ENCODE data around the gene ZNF526. TPM values are rescaled to one million over a fixed set of nuclear protein-coding genes. Genes with fewer than 3 reads are reported as not detected.
A peak's percentile ranks its signal among the peaks of the same experiment; 100 is the strongest.

The ZNF526 gene
- polyA plus RNA-seq, 3 donors: 0.96 to 3.4 (median 1.3) TPM

DNA sequence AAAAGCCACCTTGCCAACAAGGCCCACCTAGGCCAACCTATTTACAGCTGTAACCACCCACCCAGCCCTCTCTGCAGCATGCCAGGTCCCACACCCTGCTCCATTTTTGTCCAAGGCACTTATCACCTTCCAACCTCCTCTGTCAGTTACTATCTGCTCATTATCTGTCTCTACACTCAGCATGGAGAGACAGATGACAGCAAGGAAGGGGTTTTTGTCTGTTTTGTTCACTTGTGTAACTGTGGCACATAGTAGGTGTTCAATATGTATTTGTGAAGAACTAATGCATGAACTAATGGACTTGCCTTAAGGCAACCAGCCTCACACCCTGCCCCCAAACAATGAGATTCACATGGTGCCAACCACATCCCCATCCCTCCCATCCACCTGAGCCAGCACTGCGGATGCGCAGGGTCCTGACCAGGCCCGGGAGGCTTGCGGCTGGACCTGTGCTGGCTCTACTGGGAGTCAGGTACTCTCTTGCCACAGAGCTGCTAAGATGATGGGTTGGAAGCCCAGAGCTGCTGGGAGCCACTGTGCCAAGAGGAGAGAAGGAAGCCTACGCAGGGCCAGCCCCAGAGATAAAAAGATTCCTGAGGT lies 19.9 kb upstream of the ZNF526 start:
- Histone ChIP-seq H3K27me3 (ENCODE audit: control insufficient read depth in 2 of 2, insufficient read depth in 2 of 2, low read length in 2 of 2) (no peaks in the 10 kb centered on the region), H3K4me3 (replicated peaks in 1 of 3; ENCODE audit: low read depth in 2 of 3, low read length in 3 of 3) (peak overlapping the region in 2 of 3 experiments; percentile 54 to 79), H2AFZ (ENCODE audit: insufficient read depth, low read depth, low read length, poor library complexity, severe bottlenecking) (no peak overlapping the region), H3K9ac (ENCODE audit: insufficient read depth, low read length, poor library complexity, severe bottlenecking) (peak overlapping the region; percentile 98), H4K20me1 (ENCODE audit: insufficient read depth, low read length) (no peaks in the 10 kb centered on the region), H3K4me1 (ENCODE audit: control insufficient read depth in 1 of 2, insufficient read depth in 2 of 2, low read length in 2 of 2) (peaks cover 88 to 90% of the 10 kb centered on the region in 2 donors), H3K36me3 (replicated peaks in 1 of 2; ENCODE audit: control insufficient read depth in 1 of 2, insufficient read depth in 2 of 2, low read length in 2 of 2) (peaks cover 29 to 53% of the 10 kb centered on the region in 2 donors), H3K4me2 (replicated peaks; ENCODE audit: extremely low read depth, low read length, poor library complexity, severe bottlenecking) (peak overlapping the region; percentile 91), H3K27ac (ENCODE audit: low read depth in 1 of 2, low read length in 2 of 2) (peak overlapping the region; percentile 100), H3K79me2 (ENCODE audit: insufficient read depth, low read length) (peaks cover 61% of the 10 kb centered on the region), H3K9me3 (replicated peaks in 1 of 2; ENCODE audit: control insufficient read depth in 1 of 2, insufficient read depth in 1 of 2, low read length in 2 of 2) (peaks cover 0 to under 1% of the 10 kb centered on the region in 2 donors)
- H3K27me3 Mint-ChIP-seq (ENCODE audit: low read depth in 3 of 3): peaks cover 0 to 5% (median 0%) of the 10 kb centered on the region in 3 donors
- intact Hi-C loops (cut with micrococcal nuclease): loop anchor here (2.0 to 5.0 kb wide), 2 partner anchors 17 to 82 kb away; partner anchors contain the start of gene DEDD2 (in 1 of the 2)
- 68% methylated on average over 3 of the region's 5 CpGs for WGBS (ENCODE audit: insufficient coverage)
- peaks cover 0 to 8% (median 2%) of the 10 kb centered on the region in 7 donors for H3K9me3 Mint-ChIP-seq
- DNase-seq: no peak
- peak overlapping the region; percentile 79 to 86 for H3K4me3 Mint-ChIP-seq
- H3K27ac Mint-ChIP-seq: peak overlapping the region; percentile 100
- TF ChIP-seq, protein P1, sequence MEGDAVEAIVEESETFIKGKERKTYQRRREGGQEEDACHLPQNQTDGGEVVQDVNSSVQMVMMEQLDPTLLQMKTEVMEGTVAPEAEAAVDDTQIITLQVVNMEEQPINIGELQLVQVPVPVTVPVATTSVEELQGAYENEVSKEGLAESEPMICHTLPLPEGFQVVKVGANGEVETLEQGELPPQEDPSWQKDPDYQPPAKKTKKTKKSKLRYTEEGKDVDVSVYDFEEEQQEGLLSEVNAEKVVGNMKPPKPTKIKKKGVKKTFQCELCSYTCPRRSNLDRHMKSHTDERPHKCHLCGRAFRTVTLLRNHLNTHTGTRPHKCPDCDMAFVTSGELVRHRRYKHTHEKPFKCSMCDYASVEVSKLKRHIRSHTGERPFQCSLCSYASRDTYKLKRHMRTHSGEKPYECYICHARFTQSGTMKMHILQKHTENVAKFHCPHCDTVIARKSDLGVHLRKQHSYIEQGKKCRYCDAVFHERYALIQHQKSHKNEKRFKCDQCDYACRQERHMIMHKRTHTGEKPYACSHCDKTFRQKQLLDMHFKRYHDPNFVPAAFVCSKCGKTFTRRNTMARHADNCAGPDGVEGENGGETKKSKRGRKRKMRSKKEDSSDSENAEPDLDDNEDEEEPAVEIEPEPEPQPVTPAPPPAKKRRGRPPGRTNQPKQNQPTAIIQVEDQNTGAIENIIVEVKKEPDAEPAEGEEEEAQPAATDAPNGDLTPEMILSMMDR (IDR thresholded peaks at IDR 0.05): peak; percentile 38
- peaks cover 70 to 79% of the 10 kb centered on the region in 2 donors for H3K36me3 Mint-ChIP-seq
- peaks cover 91% of the 10 kb centered on the region for H3K4me1 Mint-ChIP-seq

DNA sequence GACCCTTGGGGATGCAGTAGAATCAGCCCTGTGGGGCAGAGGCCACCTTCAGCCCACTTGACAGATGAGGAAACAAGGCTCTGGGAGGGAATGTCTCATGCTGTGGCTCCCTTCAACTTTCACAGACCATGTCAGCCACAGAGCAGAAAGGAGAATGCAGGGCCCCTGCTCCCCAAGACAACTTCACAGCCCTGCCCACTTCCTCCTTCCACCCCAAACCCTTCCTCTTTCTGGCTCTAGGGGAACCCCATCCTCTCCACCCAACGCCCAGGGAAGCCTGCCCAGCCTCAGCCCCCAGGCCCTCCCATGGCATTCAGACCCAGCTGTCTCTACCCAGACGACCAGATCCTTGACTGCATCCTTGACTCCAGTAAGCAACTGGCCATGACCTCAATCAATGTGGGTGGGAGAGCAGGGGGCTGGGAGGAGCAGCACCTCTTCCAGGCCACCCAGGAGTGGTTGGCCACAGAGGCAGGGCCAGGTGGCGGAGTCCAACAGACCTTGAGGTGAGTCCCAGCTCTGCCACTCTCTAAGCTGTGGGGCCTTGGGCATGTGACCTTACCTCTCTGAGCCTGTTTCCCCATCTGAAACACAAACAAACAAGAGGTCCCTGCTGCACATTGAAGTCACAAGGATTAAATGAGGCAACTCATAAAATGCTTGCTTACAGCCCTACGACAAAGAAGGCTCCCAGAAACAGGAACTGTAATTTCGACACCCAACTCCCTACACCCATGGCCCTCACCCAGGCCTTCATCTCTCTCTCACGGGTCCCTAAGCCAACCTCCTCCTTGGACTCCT lies 18.4 kb upstream of the ZNF526 start:
- H2AFZ ChIP-seq (ENCODE audit: insufficient read depth, low read depth, low read length, poor library complexity, severe bottlenecking): peak overlapping the region; percentile 53
- peaks cover 76% of the 10 kb centered on the region for H3K79me2 ChIP-seq (ENCODE audit: insufficient read depth, low read length)
- H3K27me3 ChIP-seq (ENCODE audit: control insufficient read depth in 2 of 2, insufficient read depth in 2 of 2, low read length in 2 of 2): no peaks in the 10 kb centered on the region
- H3K9me3 ChIP-seq (replicated peaks in 1 of 2; ENCODE audit: control insufficient read depth in 1 of 2, insufficient read depth in 1 of 2, low read length in 2 of 2): no peaks in the 10 kb centered on the region
- H3K4me3 Mint-ChIP-seq: peak overlapping the region; percentile 73 to 84
- peaks cover 85% of the 10 kb centered on the region for H3K4me1 Mint-ChIP-seq
- H3K9ac ChIP-seq (ENCODE audit: insufficient read depth, low read length, poor library complexity, severe bottlenecking): peak overlapping the region; percentile 98
- peak overlapping the region in 2 of 3 experiments; percentile 30 to 79 for H3K4me3 ChIP-seq (replicated peaks in 1 of 3; ENCODE audit: low read depth in 2 of 3, low read length in 3 of 3)
- 0% methylated on average over 4 of the region's 6 CpGs for WGBS (ENCODE audit: insufficient coverage)
- peaks cover 0 to 3% (median 0%) of the 10 kb centered on the region in 7 donors for H3K9me3 Mint-ChIP-seq
- peaks cover 0 to 5% (median 0%) of the 10 kb centered on the region in 3 donors for H3K27me3 Mint-ChIP-seq (ENCODE audit: low read depth in 3 of 3)
- DNase-seq: peak; percentile 96 to 97 (median 96)
- H3K27ac ChIP-seq (ENCODE audit: low read depth in 1 of 2, low read length in 2 of 2): peak overlapping the region; percentile 100
- peaks cover 74 to 85% of the 10 kb centered on the region in 2 donors for H3K36me3 Mint-ChIP-seq
- intact Hi-C loops (cut with micrococcal nuclease): loop anchor here (1.0 to 5.0 kb wide), 4 partner anchors 9 to 81 kb away; partner anchors contain the start of gene DEDD2 (in 1 of the 2)
- TF ChIP-seq, protein P1 (IDR thresholded peaks at IDR 0.05): no peak
- H3K36me3 ChIP-seq (replicated peaks in 1 of 2; ENCODE audit: control insufficient read depth in 1 of 2, insufficient read depth in 2 of 2, low read length in 2 of 2): peaks cover 43 to 68% of the 10 kb centered on the region in 2 donors
- peak overlapping the region; percentile 91 for H3K4me2 ChIP-seq (replicated peaks; ENCODE audit: extremely low read depth, low read length, poor library complexity, severe bottlenecking)
- peaks cover 3% of the 10 kb centered on the region for H4K20me1 ChIP-seq (ENCODE audit: insufficient read depth, low read length)
- peaks cover 79 to 81% of the 10 kb centered on the region in 2 donors for H3K4me1 ChIP-seq (ENCODE audit: control insufficient read depth in 1 of 2, insufficient read depth in 2 of 2, low read length in 2 of 2)
- H3K27ac Mint-ChIP-seq: peak overlapping the region; percentile 100
